ENCODE results near the gene DRD2.
A peak's percentile ranks its signal among the peaks of the same experiment; 100 is the strongest.

DRD2 gene

GRCh38 chr11:113481672-113482071 lies 6.5 kb upstream of the DRD2 start (continued):
- TF ChIP-seq ZNF600 (tag by site-specific recombination; IDR thresholded peaks at IDR 0.05): peak; percentile 85
- TF ChIP-seq KLF8 (tag by site-specific recombination; IDR thresholded peaks at IDR 0.05): no peak
- no peak for TF ChIP-seq ZNF654 (tag by site-specific recombination; IDR thresholded peaks at IDR 0.05; ENCODE audit: low read depth)
- TF ChIP-seq ZNF621 (tag by site-specific recombination; IDR thresholded peaks at IDR 0.05): no peak
- no peak for TF ChIP-seq OSR2 (tag by site-specific recombination; IDR thresholded peaks at IDR 0.05)
- TF ChIP-seq MYNN (tag by site-specific recombination; IDR thresholded peaks at IDR 0.05; ENCODE audit: borderline replicate concordance): no peak
- TF ChIP-seq, protein P1, sequence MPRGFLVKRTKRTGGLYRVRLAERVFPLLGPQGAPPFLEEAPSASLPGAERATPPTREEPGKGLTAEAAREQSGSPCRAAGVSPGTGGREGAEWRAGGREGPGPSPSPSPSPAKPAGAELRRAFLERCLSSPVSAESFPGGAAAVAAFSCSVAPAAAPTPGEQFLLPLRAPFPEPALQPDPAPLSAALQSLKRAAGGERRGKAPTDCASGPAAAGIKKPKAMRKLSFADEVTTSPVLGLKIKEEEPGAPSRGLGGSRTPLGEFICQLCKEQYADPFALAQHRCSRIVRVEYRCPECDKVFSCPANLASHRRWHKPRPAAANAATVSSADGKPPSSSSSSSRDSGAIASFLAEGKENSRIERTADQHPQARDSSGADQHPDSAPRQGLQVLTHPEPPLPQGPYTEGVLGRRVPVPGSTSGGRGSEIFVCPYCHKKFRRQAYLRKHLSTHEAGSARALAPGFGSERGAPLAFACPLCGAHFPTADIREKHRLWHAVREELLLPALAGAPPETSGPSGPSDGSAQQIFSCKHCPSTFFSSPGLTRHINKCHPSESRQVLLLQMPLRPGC (tag by site-specific recombination; IDR thresholded peaks at IDR 0.05): no peak
- TF ChIP-seq ZNF302 (tag by site-specific recombination; IDR thresholded peaks at IDR 0.05; ENCODE audit: low read depth): no peak
- TF ChIP-seq ZBTB1 (tag by site-specific recombination; IDR thresholded peaks at IDR 0.05): no peak
- peak; percentile 44 for TF ChIP-seq EGR2 (tag by site-specific recombination; IDR thresholded peaks at IDR 0.05; ENCODE audit: low read depth)
- no peak for TF ChIP-seq ZBTB8A (tag by site-specific recombination; IDR thresholded peaks at IDR 0.05)
- TF ChIP-seq ZNF791 (tag by site-specific recombination; IDR thresholded peaks at IDR 0.05): no peak
- peak; percentile 38; the same call in 1 of the 2 replicates for TF ChIP-seq ZBTB21 (tag by site-specific recombination; IDR thresholded peaks at IDR 0.05)
- TF ChIP-seq ZNF501 (tag by site-specific recombination; IDR thresholded peaks at IDR 0.05): no peak
- no peak for TF ChIP-seq GFI1B (tag by site-specific recombination; IDR thresholded peaks at IDR 0.05)
- no peak for TF ChIP-seq ZNF558 (tag by site-specific recombination; IDR thresholded peaks at IDR 0.05)
- TF ChIP-seq ZNF24 (tag by site-specific recombination; IDR thresholded peaks at IDR 0.05): no peak
- no peak for TF ChIP-seq ZNF707 (tag by site-specific recombination; IDR thresholded peaks at IDR 0.05)
- TF ChIP-seq ZNF529 (tag by site-specific recombination; IDR thresholded peaks at IDR 0.05; ENCODE audit: insufficient replicate concordance): no peak
- TF ChIP-seq ZFHX2 (tag by site-specific recombination; conservative IDR thresholded peaks at IDR 0.05): peak; percentile 64
- TF ChIP-seq PRDM1 (tag by site-specific recombination; IDR thresholded peaks at IDR 0.05): no peak
- TF ChIP-seq ATF2 (tag by site-specific recombination; IDR thresholded peaks at IDR 0.05; ENCODE audit: low read depth): peak; percentile 94
- TF ChIP-seq ZNF629 (tag by site-specific recombination; IDR thresholded peaks at IDR 0.05): peak; percentile 58; the same call in 1 of the 2 replicates
- TF ChIP-seq, protein P2, sequence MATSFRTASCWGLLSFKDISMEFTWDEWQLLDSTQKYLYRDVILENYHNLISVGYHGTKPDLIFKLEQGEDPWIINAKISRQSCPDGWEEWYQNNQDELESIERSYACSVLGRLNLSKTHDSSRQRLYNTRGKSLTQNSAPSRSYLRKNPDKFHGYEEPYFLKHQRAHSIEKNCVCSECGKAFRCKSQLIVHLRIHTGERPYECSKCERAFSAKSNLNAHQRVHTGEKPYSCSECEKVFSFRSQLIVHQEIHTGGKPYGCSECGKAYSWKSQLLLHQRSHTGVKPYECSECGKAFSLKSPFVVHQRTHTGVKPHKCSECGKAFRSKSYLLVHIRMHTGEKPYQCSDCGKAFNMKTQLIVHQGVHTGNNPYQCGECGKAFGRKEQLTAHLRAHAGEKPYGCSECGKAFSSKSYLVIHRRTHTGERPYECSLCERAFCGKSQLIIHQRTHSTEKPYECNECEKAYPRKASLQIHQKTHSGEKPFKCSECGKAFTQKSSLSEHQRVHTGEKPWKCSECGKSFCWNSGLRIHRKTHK (tag by site-specific recombination; IDR thresholded peaks at IDR 0.05): no peak
- peak; percentile 29; the same call in 1 of the 2 replicates for TF ChIP-seq SP7 (tag by site-specific recombination; IDR thresholded peaks at IDR 0.05)

DNA sequence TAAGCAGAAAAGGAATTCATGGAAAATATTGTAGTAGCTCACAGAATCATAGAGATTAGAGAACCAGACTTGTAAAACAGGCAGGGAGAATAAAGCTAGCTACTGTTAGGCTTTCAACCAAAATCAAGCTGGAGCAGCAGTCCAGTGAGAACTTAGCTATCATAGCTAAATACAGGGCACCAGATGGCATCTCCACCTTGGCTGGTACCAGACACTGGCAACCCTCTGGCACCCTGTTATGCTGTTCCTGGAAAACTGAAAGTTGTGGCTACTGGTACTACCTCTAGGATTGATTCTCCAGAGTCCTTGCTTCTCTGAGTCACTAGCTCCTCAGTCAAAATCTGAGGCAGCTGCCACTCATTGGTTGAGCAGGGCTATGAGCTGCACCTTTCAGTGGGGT lies 6.0 kb upstream of the DRD2 start:
- ChIA-PET CTCF (interaction anchor here (0.7 kb wide), 1 partner anchor 102 kb away, joined by 3 read pairs; no protein-coding TSS in a partner anchor), POLR2A (no interaction called here)
- H3K4me1 ChIP-seq (ENCODE audit: control insufficient read depth, insufficient read depth, low read length): no peaks in the 10 kb centered on the region
- TF ChIP-seq, protein P3, sequence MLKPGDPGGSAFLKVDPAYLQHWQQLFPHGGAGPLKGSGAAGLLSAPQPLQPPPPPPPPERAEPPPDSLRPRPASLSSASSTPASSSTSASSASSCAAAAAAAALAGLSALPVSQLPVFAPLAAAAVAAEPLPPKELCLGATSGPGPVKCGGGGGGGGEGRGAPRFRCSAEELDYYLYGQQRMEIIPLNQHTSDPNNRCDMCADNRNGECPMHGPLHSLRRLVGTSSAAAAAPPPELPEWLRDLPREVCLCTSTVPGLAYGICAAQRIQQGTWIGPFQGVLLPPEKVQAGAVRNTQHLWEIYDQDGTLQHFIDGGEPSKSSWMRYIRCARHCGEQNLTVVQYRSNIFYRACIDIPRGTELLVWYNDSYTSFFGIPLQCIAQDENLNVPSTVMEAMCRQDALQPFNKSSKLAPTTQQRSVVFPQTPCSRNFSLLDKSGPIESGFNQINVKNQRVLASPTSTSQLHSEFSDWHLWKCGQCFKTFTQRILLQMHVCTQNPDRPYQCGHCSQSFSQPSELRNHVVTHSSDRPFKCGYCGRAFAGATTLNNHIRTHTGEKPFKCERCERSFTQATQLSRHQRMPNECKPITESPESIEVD (tag by site-specific recombination; IDR thresholded peaks at IDR 0.05): no peak
- no peak for TF ChIP-seq ZNF792 (tag by site-specific recombination; IDR thresholded peaks at IDR 0.05)
- TF ChIP-seq ZNF169 (tag by site-specific recombination; IDR thresholded peaks at IDR 0.05): no peak
- no peak for TF ChIP-seq ZNF157 (tag by site-specific recombination; IDR thresholded peaks at IDR 0.05)
- TF ChIP-seq PRDM4 (tag by site-specific recombination; IDR thresholded peaks at IDR 0.05): no peak
- no peak for TF ChIP-seq ZNF184 (tag by site-specific recombination; IDR thresholded peaks at IDR 0.05)
- TF ChIP-seq ZNF585B (tag by site-specific recombination; IDR thresholded peaks at IDR 0.05): no peak
- TF ChIP-seq ZNF140 (tag by site-specific recombination; IDR thresholded peaks at IDR 0.05): no peak

More for the DNA sequence above, 6.0 kb upstream of the DRD2 start:
- Histone ChIP-seq H3K4me3 (ENCODE audit: low read depth, low read length) (no peak overlapping the region), H3K27ac (ENCODE audit: extremely low read depth, low read depth, low read length) (no peak overlapping the region), H3K36me3 (ENCODE audit: control insufficient read depth in 2 of 2, insufficient read depth in 1 of 2, low read length in 2 of 2) (no peaks in the 10 kb centered on the region), H3K9me3 (ENCODE audit: control insufficient read depth, insufficient read depth, low read depth, low read length) (no peaks in the 10 kb centered on the region)

Data from HEK293 (cell line).